H9 (cell line): ENCODE data around the gene RBMS3. TPM values are rescaled to one million over a fixed set of nuclear protein-coding genes. Genes with fewer than 3 reads are reported as not detected.
"Not testable (repeated sequence)": the region's sequence is repeated elsewhere in the genome, so short reads cannot be mapped to it uniquely, and the experiment has no call there.

Source experiments
- DNase-seq: peaks from one replicate; pipeline ENCODE4 v3.0.0-alpha.2; 2017
- H2AFZ ChIP-seq: one replicate; pipeline ENCODE4 v1.6.1; 2013; ENCODE audit warnings: mild to moderate bottlenecking, low read length, control low read depth, moderate library complexity
- H2AK5ac ChIP-seq: 2 replicates; pipeline ENCODE4 v1.6.1; 2013; ENCODE audit warnings: low read length, control low read depth, mixed read lengths; ENCODE audit not compliant: insufficient read length
- H2BK120ac ChIP-seq: one replicate; pipeline ENCODE4 v1.6.1; 2013; ENCODE audit warnings: low read depth, mild to moderate bottlenecking, low read length, control low read depth, inconsistent platforms; ENCODE audit not compliant: poor library complexity, severe bottlenecking
- H2BK12ac ChIP-seq: 2 replicates; pipeline ENCODE4 v1.6.1; 2013; ENCODE audit warnings: low read length, control low read depth, mixed read lengths, low read depth; ENCODE audit not compliant: insufficient read length
- H2BK15ac ChIP-seq: 2 replicates; pipeline ENCODE4 v1.6.1; 2013; ENCODE audit warnings: low read depth, low read length, control low read depth
- H2BK20ac ChIP-seq: one replicate; pipeline ENCODE4 v1.6.1; 2013; ENCODE audit warnings: low read depth, mild to moderate bottlenecking, low read length, control low read depth, inconsistent platforms; ENCODE audit not compliant: poor library complexity, severe bottlenecking
- H2BK5ac ChIP-seq: 2 replicates; pipeline ENCODE4 v1.6.1; 2013; ENCODE audit warnings: low read length, control low read depth, mixed read lengths; ENCODE audit not compliant: insufficient read length
- H3K14ac ChIP-seq: 2 replicates; pipeline ENCODE4 v1.6.1; 2013; ENCODE audit warnings: low read length, control low read depth; ENCODE audit not compliant: insufficient read depth
- H3K18ac ChIP-seq: 2 replicates; pipeline ENCODE4 v1.6.1; 2013; ENCODE audit warnings: low read depth, mild to moderate bottlenecking, mixed read lengths, low read length, control low read depth; ENCODE audit not compliant: insufficient read length
- H3K23ac ChIP-seq: 2 replicates; pipeline ENCODE4 v1.6.1; 2013; ENCODE audit warnings: low read length, control low read depth, mixed read lengths, low read depth; ENCODE audit not compliant: insufficient read length
- H3K23me2 ChIP-seq: 2 replicates; pipeline ENCODE4 v1.6.1; 2013; ENCODE audit warnings: low read depth, mild to moderate bottlenecking, mixed read lengths, low read length, control low read depth; ENCODE audit not compliant: insufficient read length, poor library complexity, severe bottlenecking
- H3K27ac ChIP-seq: 2 replicates; pipeline ENCODE4 v1.5.1; 2013; ENCODE audit warnings: low read length, control low read depth, mixed read lengths, low read depth; ENCODE audit not compliant: insufficient read length
- H3K27me3 ChIP-seq: 2 replicates; pipeline ENCODE4 v1.6.1; 2013; ENCODE audit warnings: low read length, control low read depth, inconsistent platforms; ENCODE audit not compliant: insufficient read depth
- H3K4ac ChIP-seq: 2 replicates; pipeline ENCODE4 v1.6.1; 2013; ENCODE audit warnings: low read depth, mild to moderate bottlenecking, control low read depth, inconsistent platforms, low read length, moderate library complexity
- H3K4me1 ChIP-seq: 2 replicates; pipeline ENCODE4 v1.6.1; 2013; ENCODE audit warnings: low read length, control low read depth, inconsistent platforms; ENCODE audit not compliant: insufficient read depth
- H3K4me2 ChIP-seq: 2 replicates; pipeline ENCODE4 v1.6.1; 2013; ENCODE audit warnings: low read length, control low read depth, mixed read lengths; ENCODE audit not compliant: insufficient read length, insufficient read depth
- H3K56ac ChIP-seq: 2 replicates; pipeline ENCODE4 v1.6.1; 2013; ENCODE audit warnings: low read depth, mild to moderate bottlenecking, mixed read lengths, low read length, control low read depth; ENCODE audit not compliant: insufficient read length
- H3K79me1 ChIP-seq: 2 replicates; pipeline ENCODE4 v1.6.1; 2013; ENCODE audit warnings: low read depth, mild to moderate bottlenecking, moderate library complexity, low read length, control low read depth, inconsistent platforms; ENCODE audit not compliant: insufficient read depth, poor library complexity, severe bottlenecking
- H3K79me2 ChIP-seq: 2 replicates; pipeline ENCODE4 v1.6.1; 2013; ENCODE audit warnings: low read length, control low read depth, inconsistent platforms; ENCODE audit not compliant: insufficient read depth
- H3K9ac ChIP-seq: 2 replicates; pipeline ENCODE4 v1.6.1; 2013; ENCODE audit warnings: low read length, control low read depth, mixed read lengths; ENCODE audit not compliant: insufficient read length; ENCODE audit errors: extremely low read depth
- H3K9me3 ChIP-seq: one replicate; pipeline ENCODE4 v1.6.1; 2013; ENCODE audit warnings: low read depth, low read length, inconsistent platforms; ENCODE audit not compliant: control insufficient read depth
- H3T11ph ChIP-seq: one replicate; pipeline ENCODE4 v1.6.1; 2013; ENCODE audit warnings: mild to moderate bottlenecking, low read length, control low read depth, inconsistent platforms
- H4K20me1 ChIP-seq: one replicate; pipeline ENCODE4 v1.6.1; 2013; ENCODE audit not compliant: control insufficient read depth, insufficient read length, insufficient read depth
- H4K5ac ChIP-seq: 2 replicates; pipeline ENCODE4 v1.6.1; 2013; ENCODE audit warnings: low read depth, mild to moderate bottlenecking, mixed read lengths, low read length, control low read depth; ENCODE audit not compliant: insufficient read length
- H4K8ac ChIP-seq: replicated peaks from 2 replicates; pipeline ENCODE4 v1.6.1; 2013; ENCODE audit warnings: low read length, control low read depth, mixed read lengths, low read depth; ENCODE audit not compliant: insufficient read length
- H4K91ac ChIP-seq: 2 replicates; pipeline ENCODE4 v1.6.1; 2013; ENCODE audit warnings: low read depth, mild to moderate bottlenecking, moderate library complexity, mixed read lengths, low read length, control low read depth; ENCODE audit not compliant: insufficient read length
- H3K27ac Mint-ChIP-seq, 3 experiments: 2 replicates in 2 of 3; 3 replicates in 1 of 3; pipeline ENCODE4 v1.8.0; 2020 to 2021; ENCODE audit warnings: mixed read lengths in 3 of 3, mild to moderate bottlenecking in 1 of 3, moderate library complexity in 1 of 3
- H3K27me3 Mint-ChIP-seq: 2 replicates; pipeline ENCODE4 v1.8.0; 2021; ENCODE audit warnings: low read depth, mild to moderate bottlenecking, moderate library complexity, mixed read lengths
- H3K36me3 Mint-ChIP-seq, 3 experiments: 2 replicates in 2 of 3; 3 replicates in 1 of 3; pipeline ENCODE4 v1.8.0; 2020 to 2021; ENCODE audit warnings: low read depth in 3 of 3, mixed read lengths in 3 of 3; ENCODE audit not compliant: insufficient read depth in 1 of 3
- H3K4me1 Mint-ChIP-seq, 2 experiments: 2 replicates each; pipeline ENCODE4 v1.8.0; 2020; ENCODE audit warnings: mixed read lengths in 2 of 2
- H3K4me3 Mint-ChIP-seq, 2 experiments: 2 replicates in 1 of 2; 3 replicates in 1 of 2; pipeline ENCODE4 v1.8.0; 2020 to 2021; ENCODE audit warnings: mild to moderate bottlenecking in 2 of 2, mixed read lengths in 2 of 2, moderate library complexity in 1 of 2
- H3K9me3 Mint-ChIP-seq, 2 experiments: 2 replicates in 1 of 2; 3 replicates in 1 of 2; pipeline ENCODE4 v1.8.0; 2020; ENCODE audit warnings: mild to moderate bottlenecking in 2 of 2, mixed read lengths in 2 of 2, moderate library complexity in 1 of 2
- CTCF ChIP-seq: fragments of 200-600 bp; sonication (generic); conservative IDR thresholded peaks from 3 replicates; pipeline ENCODE4 v1.8.0; 2021; ENCODE audit warnings: antibody characterized with exemption, mild to moderate bottlenecking
- WGBS: extraction: QIAGEN DNeasy Blood & Tissue Kit; methylation state at CpG from one replicate; pipeline ENCODE4 v1.1.7; 2013; ENCODE audit warnings: missing lambda C conversion rate, low lambda C conversion rate, mixed read lengths; ENCODE audit not compliant: insufficient read length; ENCODE audit errors: extremely low coverage; 5-methylcytosine and 5-hydroxymethylcytosine counted together
- total RNA-seq: library from RNA; stranded (reverse); gene quantifications from 2 replicates; pipeline ENCODE4 v1.2.1, GENCODE V29; 2021

The RBMS3 gene
- total RNA-seq, 1 experiment from 2014 or later, result 8.1 TPM

- H3K9ac ChIP-seq, result no peak overlapping the region
- WGBS, result no CpG with 5 or more reads among the region's 1 CpG
- no peak for DNase-seq
Observed at GRCh38 chr3:29805757-29806156, 524.9 kb downstream of the RBMS3 start.

DNA sequence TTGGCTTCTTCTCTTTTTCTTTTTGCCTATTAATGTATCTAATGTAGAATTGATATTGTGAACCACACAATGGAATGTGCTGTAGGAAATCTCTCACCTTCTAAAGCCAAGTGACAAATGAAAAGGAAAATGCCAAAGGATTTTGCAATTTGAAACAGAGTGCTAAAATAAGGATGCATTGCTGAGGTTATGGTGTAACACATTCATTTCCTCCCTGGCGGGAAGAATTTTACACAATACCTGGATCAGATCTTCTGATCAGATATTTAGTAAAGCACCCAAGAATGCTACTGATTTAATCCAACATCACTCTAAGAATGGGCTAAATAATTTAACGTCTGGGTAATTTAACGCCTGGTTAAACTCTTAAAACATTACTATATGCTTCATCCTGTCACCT is 527.5 kb downstream of the RBMS3 start:
- H3K36me3 Mint-ChIP-seq, H3K27me3 ChIP-seq, H4K20me1 ChIP-seq, H3K9me3 ChIP-seq, H3K23ac ChIP-seq, H4K5ac ChIP-seq, H2BK120ac ChIP-seq, H4K8ac ChIP-seq, H3K4me3 Mint-ChIP-seq, H3T11ph ChIP-seq, H2BK5ac ChIP-seq, H2AFZ ChIP-seq, H3K4me1 ChIP-seq, H3K23me2 ChIP-seq, H3K18ac ChIP-seq, H3K4me2 ChIP-seq, H2BK15ac ChIP-seq, H2AK5ac ChIP-seq, H4K91ac ChIP-seq, H3K56ac ChIP-seq, H2BK12ac ChIP-seq, H3K27ac ChIP-seq, H3K4ac ChIP-seq, H3K14ac ChIP-seq, DNase-seq, H2BK20ac ChIP-seq, H3K79me1 ChIP-seq, H3K79me2 ChIP-seq, H3K27me3 Mint-ChIP-seq, H3K27ac Mint-ChIP-seq, H3K4me1 Mint-ChIP-seq, H3K9me3 Mint-ChIP-seq, H3K9ac ChIP-seq: not testable (repeated sequence)
- WGBS, result no CpG with 5 or more reads among the region's 3 CpGs

More at GRCh38 chr3:29805757-29806156, 524.9 kb downstream of the RBMS3 start:
- H2BK15ac ChIP-seq, result no peak overlapping the region
- peaks cover 3 to 6% of the 10 kb centered on the region in 2 experiments; a peak in 1 of 4 replicates for H3K4me1 Mint-ChIP-seq
- no peak overlapping the region for H3T11ph ChIP-seq
- no peak overlapping the region for H2AFZ ChIP-seq
- H2BK5ac ChIP-seq, result no peak overlapping the region
- H3K4me1 ChIP-seq, result no peaks in the 10 kb centered on the region; the same call in 1 of the 2 replicates
- no peaks in the 10 kb centered on the region for H3K27me3 ChIP-seq
- no peak overlapping the region for H2BK12ac ChIP-seq
- no peak overlapping the region for H2AK5ac ChIP-seq
- H3K56ac ChIP-seq, result no peak overlapping the region
- H3K27me3 Mint-ChIP-seq, result no peaks in the 10 kb centered on the region
- no peak overlapping the region for H3K14ac ChIP-seq
- H4K5ac ChIP-seq, result no peak overlapping the region
- H3K23ac ChIP-seq, result no peak overlapping the region
- H3K23me2 ChIP-seq, result no peaks in the 10 kb centered on the region
- H3K36me3 Mint-ChIP-seq, result no peaks in the 10 kb centered on the region
- no peaks in the 10 kb centered on the region for H3K9me3 Mint-ChIP-seq
- H2BK20ac ChIP-seq, result no peak overlapping the region
- H4K20me1 ChIP-seq, result no peaks in the 10 kb centered on the region
- no peak overlapping the region for H3K4me2 ChIP-seq
- H4K8ac ChIP-seq, result no peak overlapping the region
- H3K27ac Mint-ChIP-seq, result no peak overlapping the region
- H3K4me3 Mint-ChIP-seq, result no peak overlapping the region
- H3K9me3 ChIP-seq, result no peaks in the 10 kb centered on the region
- no peak overlapping the region for H3K18ac ChIP-seq
- no peak overlapping the region for H3K27ac ChIP-seq
- H3K79me2 ChIP-seq, result no peaks in the 10 kb centered on the region
- H3K4ac ChIP-seq, result no peak overlapping the region
- H3K79me1 ChIP-seq, result no peaks in the 10 kb centered on the region
- no peak for TF ChIP-seq CTCF
- no peak overlapping the region for H2BK120ac ChIP-seq
- no peak overlapping the region for H4K91ac ChIP-seq
